CD8-positive, alpha-beta memory T cell (primary cell): ENCODE results near the gene CIAO3. TPM values are rescaled to one million over a fixed set of nuclear protein-coding genes. Genes with fewer than 3 reads are reported as not detected.

ENCODE experiments used
- CTCF ChIA-PET: fragments of 350-600 bp; sonication (Branson Sonifier 250); formaldehyde crosslinking; loops from one replicate; lab custom pipeline; 2021; ENCODE audit warnings: antibody characterized with exemption; lab: Charles Lee
- POLR2A ChIA-PET: fragments of 350-600 bp; sonication (Branson Sonifier 250); formaldehyde crosslinking; loops from one replicate; lab custom pipeline; 2021; ENCODE audit warnings: antibody characterized with exemption; lab: Charles Lee
- DNase-seq, 5 donors: peaks; one replicate each; pipeline versions ENCODE4 v3.0.0 to v3.0.0-alpha.2; 2020 to 2022; ENCODE audit warnings: mixed read lengths in 1 of 5
- H3K27ac ChIP-seq: one replicate; pipeline ENCODE4 v1.7.0; 2013; ENCODE audit warnings: low read depth, mild to moderate bottlenecking, low read length, moderate library complexity
- H3K27me3 ChIP-seq: 2 replicates; pipeline ENCODE4 v1.7.0; 2013; ENCODE audit warnings: low read length, mild to moderate bottlenecking; ENCODE audit not compliant: insufficient read depth, poor library complexity, severe bottlenecking
- H3K36me3 ChIP-seq: 2 replicates; pipeline ENCODE4 v1.7.0; 2013; ENCODE audit warnings: mild to moderate bottlenecking, low read length, moderate library complexity; ENCODE audit not compliant: insufficient read depth
- H3K4me1 ChIP-seq: 2 replicates; pipeline ENCODE4 v1.7.0; 2013; ENCODE audit warnings: mild to moderate bottlenecking, low read length, moderate library complexity; ENCODE audit not compliant: insufficient read depth
- H3K4me3 ChIP-seq: 2 replicates; pipeline ENCODE4 v1.7.0; 2013; ENCODE audit warnings: mild to moderate bottlenecking, low read length
- H3K9me3 ChIP-seq: 2 replicates; pipeline ENCODE4 v1.7.0; 2013; ENCODE audit warnings: mild to moderate bottlenecking, low read length
- H3K27ac Mint-ChIP-seq, 8 donors: one replicate each; pipeline ENCODE4 v1.8.0; 2020 to 2021; ENCODE audit warnings: mixed read lengths in 8 of 8, mild to moderate bottlenecking in 6 of 8, inconsistent platforms in 3 of 8, moderate library complexity in 3 of 8
- H3K27me3 Mint-ChIP-seq, 2 donors: one replicate each; pipeline ENCODE4 v1.8.0; 2020 to 2021; ENCODE audit warnings: mixed read lengths in 2 of 2, mild to moderate bottlenecking in 1 of 2, moderate library complexity in 1 of 2
- H3K36me3 Mint-ChIP-seq, 3 donors: one replicate each; pipeline ENCODE4 v1.8.0; 2020 to 2021; ENCODE audit warnings: mixed read lengths in 3 of 3, inconsistent platforms in 1 of 3, mild to moderate bottlenecking in 1 of 3
- H3K4me1 Mint-ChIP-seq, 3 donors: one replicate each; pipeline ENCODE4 v1.8.0; 2020 to 2021; ENCODE audit warnings: mixed read lengths in 3 of 3, inconsistent platforms in 1 of 3, mild to moderate bottlenecking in 1 of 3
- H3K4me3 Mint-ChIP-seq, 7 donors: one replicate each; pipeline ENCODE4 v1.8.0; 2020 to 2021; ENCODE audit warnings: mixed read lengths in 7 of 7, mild to moderate bottlenecking in 6 of 7, moderate library complexity in 4 of 7, inconsistent platforms in 2 of 7
- H3K9me3 Mint-ChIP-seq, 5 donors: one replicate each; pipeline ENCODE4 v1.8.0; 2020 to 2022; ENCODE audit warnings: mixed read lengths in 5 of 5, mild to moderate bottlenecking in 3 of 5, moderate library complexity in 2 of 5, inconsistent platforms in 1 of 5
- polyA plus RNA-seq: library from polyadenylated mRNA; unstranded; fragments of 300-500 nt; fragmentation: Illumina TruSeq; gene quantifications from one replicate; pipeline ENCODE4 v1.2.3, GENCODE V29; 2021
- total RNA-seq, 2 experiments: library from RNA; stranded (reverse); gene quantifications; one replicate each; pipeline ENCODE4 v1.2.3, GENCODE V29; 2021

Gene CIAO3
- total RNA-seq = 10 to 100 TPM; 34.8 to 37.9 TPM
- polyA plus RNA-seq = 23.1 TPM

- Mint-ChIP-seq H3K4me1 (peaks cover 0 to 15% (median 1%) of the 10 kb centered on the region in 3 donors), H3K27me3 (no peaks in the 10 kb centered on the region), H3K27ac (peak within 1 kb of the TSS in 5 of 8 donors; percentile 45 to 87 (median 57)), H3K4me3 (peak within 1 kb of the TSS; percentile 71 to 92 (median 81)), H3K36me3 (peaks cover 0 to 26% (median 0%) of the 10 kb centered on the region in 3 donors), H3K9me3 (no peaks in the 10 kb centered on the region)
- Histone ChIP-seq H3K27me3 (no peaks in the 10 kb centered on the region), H3K4me3 (peak within 1 kb of the TSS; percentile 71), H3K9me3 (no peaks in the 10 kb centered on the region), H3K36me3 (peaks cover 5% of the 10 kb centered on the region), H3K27ac (peak within 1 kb of the TSS; percentile 78), H3K4me1 (peaks cover 10% of the 10 kb centered on the region)
- CTCF ChIA-PET = interaction anchor here (0.6 to 18.9 kb wide), 13 partner anchors 9 to 65 kb away, joined by 3 to 332 read pairs (median 4); partner anchors contain the start of genes ANTKMT, CCDC78, CHTF18 and HAGHL
- peak; percentile 86 to 95 (median 89) for DNase-seq
- POLR2A ChIA-PET = interaction anchor here (0.7 to 2.3 kb wide), 6 partner anchors 13 to 46 kb away, joined by 3 to 9 read pairs (median 4); partner anchors contain the start of genes ANTKMT, CCDC78 and METRN
Observed at GRCh38 chr16:740764-741505, at the start of gene CIAO3. Gene CIAO3 (minus strand): TSS chr16:740997. CDS start chr16:740985, 12 bp downstream.

GRCh38 chr16:790086-790485, 49.3 kb upstream of the CIAO3 start:
- Histone ChIP-seq H3K9me3 (no peaks in the 10 kb centered on the region), H3K27ac (no peak overlapping the region), H3K36me3 (no peaks in the 10 kb centered on the region), H3K27me3 (no peaks in the 10 kb centered on the region), H3K4me3 (no peak overlapping the region), H3K4me1 (peaks cover 4% of the 10 kb centered on the region)
- DNase-seq = no peak
- ChIA-PET CTCF (interaction anchor here (0.9 kb wide), 1 partner anchor 78 kb away, joined by 4 read pairs; no protein-coding TSS in a partner anchor), POLR2A (no interaction called here)
- H3K9me3 Mint-ChIP-seq = no peaks in the 10 kb centered on the region
- H3K27me3 Mint-ChIP-seq = no peaks in the 10 kb centered on the region
- H3K4me1 Mint-ChIP-seq = peaks cover 0 to 21% (median 3%) of the 10 kb centered on the region in 3 donors
- peaks cover 0 to 16% (median 0%) of the 10 kb centered on the region in 3 donors for H3K36me3 Mint-ChIP-seq
- H3K27ac Mint-ChIP-seq = peak overlapping the region in 1 of 8 donors; percentile 55
- H3K4me3 Mint-ChIP-seq = peak overlapping the region; percentile 8 to 78 (median 65)

GRCh38 chr16:789191-789850, 48.5 kb upstream of the CIAO3 start:
- POLR2A ChIA-PET = interaction anchor here (1.4 to 1.5 kb wide), 2 partner anchors 69 to 75 kb away, joined by 5 to 16 read pairs; partner anchors contain the start of genes ANTKMT and METRN
- peaks cover 0 to 25% (median 5%) of the 10 kb centered on the region in 3 donors for H3K4me1 Mint-ChIP-seq
- no peak overlapping the region for H3K27ac Mint-ChIP-seq

GRCh38 chr16:788399-789126, 47.8 kb upstream of the CIAO3 start, which contains the start of gene CHTF18:
Gene CHTF18 (plus strand): TSS chr16:788620. CDS start chr16:788685, 65 bp downstream.
- H3K9me3 Mint-ChIP-seq = no peaks in the 10 kb centered on the region
- Histone ChIP-seq H3K27me3 (no peaks in the 10 kb centered on the region), H3K4me1 (peaks cover 4% of the 10 kb centered on the region), H3K36me3 (no peaks in the 10 kb centered on the region), H3K27ac (peak within 1 kb of the TSS; percentile 69), H3K9me3 (no peaks in the 10 kb centered on the region), H3K4me3 (peak within 1 kb of the TSS; percentile 67)
- H3K36me3 Mint-ChIP-seq = peaks cover 0 to 20% (median 0%) of the 10 kb centered on the region in 3 donors
- peaks cover 0 to 25% (median 5%) of the 10 kb centered on the region in 3 donors for H3K4me1 Mint-ChIP-seq
- POLR2A ChIA-PET = interaction anchor here (0.6 to 1.5 kb wide), 6 partner anchors 18 to 108 kb away, joined by 3 to 16 read pairs (median 4); partner anchors contain the start of genes ANTKMT, METRN and STUB1
- H3K4me3 Mint-ChIP-seq = peak within 1 kb of the TSS; percentile 81 to 90 (median 84)
- peak; percentile 89 to 94 (median 94) for DNase-seq
- CTCF ChIA-PET = interaction anchor here (0.8 to 7.4 kb wide), 4 partner anchors 47 to 192 kb away, joined by 3 to 108 read pairs (median 3); partner anchors contain the start of genes CIAO3 and METRN
- no peaks in the 10 kb centered on the region for H3K27me3 Mint-ChIP-seq
- H3K27ac Mint-ChIP-seq = peak within 1 kb of the TSS in 7 of 8 donors; percentile 57 to 85 (median 63)

More at GRCh38 chr16:789191-789850, 48.5 kb upstream of the CIAO3 start:
- H3K9me3 Mint-ChIP-seq = no peaks in the 10 kb centered on the region
- no peaks in the 10 kb centered on the region for H3K27me3 Mint-ChIP-seq
- no peaks in the 10 kb centered on the region for H3K36me3 ChIP-seq
- H3K36me3 Mint-ChIP-seq = peaks cover 0 to 20% (median 0%) of the 10 kb centered on the region in 3 donors
- peak overlapping the region in 4 of 7 donors; percentile 28 to 78 (median 40) for H3K4me3 Mint-ChIP-seq
- no peak overlapping the region for H3K4me3 ChIP-seq
- CTCF ChIA-PET = interaction anchor here (0.9 to 7.4 kb wide), 2 partner anchors 76 to 77 kb away, joined by 4 to 108 read pairs; partner anchors contain the start of gene METRN
- H3K27me3 ChIP-seq = no peaks in the 10 kb centered on the region
- peak overlapping the region; percentile 64 for H3K27ac ChIP-seq
- no peaks in the 10 kb centered on the region for H3K9me3 ChIP-seq
- DNase-seq = no peak
- peaks cover 4% of the 10 kb centered on the region for H3K4me1 ChIP-seq

GRCh38 chr16:787978-788398, 47.2 kb upstream of the CIAO3 start, which contains the start of gene RPUSD1:
Gene RPUSD1 (minus strand): TSS chr16:788381. CDS start chr16:787737, 644 bp downstream.
- peak within 1 kb of the TSS; percentile 81 to 90 (median 84) for H3K4me3 Mint-ChIP-seq
- ChIA-PET POLR2A (interaction anchor here (0.6 to 1.5 kb wide), 6 partner anchors 19 to 108 kb away, joined by 3 to 16 read pairs (median 4); partner anchors contain the start of genes ANTKMT, METRN and STUB1), CTCF (interaction anchor here (0.8 to 7.4 kb wide), 4 partner anchors 47 to 192 kb away, joined by 3 to 108 read pairs (median 3); partner anchors contain the start of genes CIAO3 and METRN)
- peak within 1 kb of the TSS in 7 of 8 donors; percentile 57 to 85 (median 63) for H3K27ac Mint-ChIP-seq
- H3K9me3 Mint-ChIP-seq = no peaks in the 10 kb centered on the region
- no peaks in the 10 kb centered on the region for H3K27me3 Mint-ChIP-seq
- Histone ChIP-seq H3K36me3 (no peaks in the 10 kb centered on the region), H3K27ac (peak within 1 kb of the TSS; percentile 69), H3K4me3 (peak within 1 kb of the TSS; percentile 67), H3K27me3 (no peaks in the 10 kb centered on the region), H3K4me1 (peaks cover 4% of the 10 kb centered on the region), H3K9me3 (no peaks in the 10 kb centered on the region)
- peaks cover 0 to 20% (median 0%) of the 10 kb centered on the region in 3 donors for H3K36me3 Mint-ChIP-seq
- H3K4me1 Mint-ChIP-seq = peaks cover 0 to 25% (median 5%) of the 10 kb centered on the region in 3 donors
- no peak for DNase-seq

GRCh38 chr16:787321-787966, 46.6 kb upstream of the CIAO3 start:
- peak overlapping the region; percentile 69 for H3K27ac ChIP-seq
- Mint-ChIP-seq H3K9me3 (no peaks in the 10 kb centered on the region), H3K27me3 (no peaks in the 10 kb centered on the region), H3K36me3 (peaks cover 0 to 20% (median 0%) of the 10 kb centered on the region in 3 donors), H3K4me1 (peaks cover 0 to 25% (median 5%) of the 10 kb centered on the region in 3 donors), H3K27ac (peak overlapping the region in 7 of 8 donors; percentile 57 to 85 (median 63)), H3K4me3 (peak overlapping the region; percentile 81 to 89 (median 84))
- no peaks in the 10 kb centered on the region for H3K36me3 ChIP-seq
- peaks cover 4% of the 10 kb centered on the region for H3K4me1 ChIP-seq
- no peaks in the 10 kb centered on the region for H3K27me3 ChIP-seq
- ChIA-PET CTCF (interaction anchor here (7.4 kb wide), 1 partner anchor 74 kb away, joined by 108 read pairs; the partner anchor contains the start of gene METRN), POLR2A (interaction anchor here (0.7 to 1.5 kb wide), 4 partner anchors 59 to 107 kb away, joined by 3 to 16 read pairs (median 4); partner anchors contain the start of genes ANTKMT, METRN and STUB1)
- DNase-seq = no peak
- peak overlapping the region; percentile 67 for H3K4me3 ChIP-seq
- no peaks in the 10 kb centered on the region for H3K9me3 ChIP-seq
